ENCODE data around the gene KRTAP4-9. TPM values are rescaled to one million over a fixed set of nuclear protein-coding genes. Genes with fewer than 3 reads are reported as not detected.
"Not testable (repeated sequence)": the region's sequence is repeated elsewhere in the genome, so short reads cannot be mapped to it uniquely, and the experiment has no call there.

KRTAP4-9 gene
- total and polyA plus RNA-seq, 2 donors, result not detected

- not testable (repeated sequence) for DNase-seq (ENCODE audit: low read depth in 6 of 9, low spot score in 9 of 9); H3K36me3 ChIP-seq (ENCODE audit: control insufficient read depth in 2 of 2, insufficient read depth in 2 of 2, low read length in 1 of 2); H3K9me3 ChIP-seq (ENCODE audit: control insufficient read depth in 2 of 2, insufficient read depth in 1 of 2, low read length in 1 of 2); H3K27me3 ChIP-seq (ENCODE audit: control insufficient read depth in 2 of 2, insufficient read depth in 1 of 2, low read length in 1 of 2); H3K4me1 ChIP-seq (ENCODE audit: control insufficient read depth in 2 of 2, insufficient read depth in 2 of 2, low read length in 2 of 2); H3K4me3 ChIP-seq (ENCODE audit: low read length in 2 of 2); H3K27ac ChIP-seq (ENCODE audit: low read depth in 1 of 2, low read length in 1 of 2)
- 68% methylated on average over 4 of the region's 4 CpGs for WGBS
These were observed 16.3 kb upstream of the KRTAP4-9 start for GRCh38 chr17:41088760-41089352.

DNA sequence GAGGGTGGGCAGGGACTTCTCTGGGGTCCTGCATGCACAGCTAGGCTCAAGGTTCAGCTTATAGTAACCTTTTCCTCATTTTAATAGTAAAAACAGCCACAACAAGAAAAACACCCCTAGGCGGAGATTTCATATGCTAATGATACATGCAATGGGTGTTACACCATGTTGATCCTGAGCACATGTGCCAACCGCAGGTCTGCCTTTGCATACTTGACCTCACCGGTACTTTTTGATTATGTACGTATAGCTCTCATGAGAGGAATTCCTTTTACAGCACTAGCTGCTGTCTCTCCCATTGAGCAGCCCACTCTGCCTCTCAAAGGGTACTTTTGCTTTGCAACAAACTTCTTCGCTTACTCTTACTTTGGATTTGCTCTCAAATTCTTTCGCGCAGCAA is 9.1 kb upstream of the KRTAP4-9 start:
- no peak overlapping the region for H3K27ac ChIP-seq (ENCODE audit: low read depth in 1 of 2, low read length in 1 of 2)
- 99% methylated on average over 7 of the region's 7 CpGs for whole genome bisulfite sequencing
- no peaks in the 10 kb centered on the region for H3K36me3 ChIP-seq (ENCODE audit: control insufficient read depth in 2 of 2, insufficient read depth in 2 of 2, low read length in 1 of 2)
- no peaks in the 10 kb centered on the region for H3K27me3 ChIP-seq (ENCODE audit: control insufficient read depth in 2 of 2, insufficient read depth in 1 of 2, low read length in 1 of 2)
- DNase-seq (ENCODE audit: low read depth in 6 of 9, low spot score in 9 of 9), result no peak
- H3K4me1 ChIP-seq (ENCODE audit: control insufficient read depth in 2 of 2, insufficient read depth in 2 of 2, low read length in 2 of 2), result no peaks in the 10 kb centered on the region
- H3K4me3 ChIP-seq (ENCODE audit: low read length in 2 of 2), result no peak overlapping the region
- H3K9me3 ChIP-seq (ENCODE audit: control insufficient read depth in 2 of 2, insufficient read depth in 1 of 2, low read length in 1 of 2), result no peaks in the 10 kb centered on the region

DNA sequence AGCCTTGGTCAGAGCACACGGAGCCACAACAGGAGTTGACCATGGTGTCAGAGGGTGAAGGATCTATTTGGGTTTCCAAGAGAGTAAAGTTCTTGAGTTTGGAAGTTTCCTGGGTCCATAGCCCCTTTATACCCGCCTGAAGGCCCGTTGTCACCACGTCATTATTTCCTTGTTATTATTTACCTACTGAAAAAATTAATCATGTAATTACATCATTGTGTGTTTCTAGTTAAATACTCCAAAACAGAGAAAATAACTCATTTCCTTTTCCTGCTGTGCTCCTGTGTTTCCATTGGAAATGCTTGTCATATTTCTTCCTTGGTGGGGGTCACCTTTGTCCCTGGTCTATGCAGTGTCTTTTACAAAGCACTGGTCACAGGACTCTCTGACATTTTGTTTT is 7.1 kb upstream of the KRTAP4-9 start, which contains the start of gene KRTAP4-8:
KRTAP4-8 (minus strand) TSS at position 101 of the 400 bp plus-strand sequence; CDS start at position 43, 58 bp downstream.
- Histone ChIP-seq H3K27me3 (ENCODE audit: control insufficient read depth in 2 of 2, insufficient read depth in 1 of 2, low read length in 1 of 2) (no peaks in the 10 kb centered on the region), H3K27ac (ENCODE audit: low read depth in 1 of 2, low read length in 1 of 2) (no peak within 1 kb of the TSS), H3K36me3 (ENCODE audit: control insufficient read depth in 2 of 2, insufficient read depth in 2 of 2, low read length in 1 of 2) (no peaks in the 10 kb centered on the region), H3K4me3 (ENCODE audit: low read length in 2 of 2) (no peak within 1 kb of the TSS), H3K4me1 (ENCODE audit: control insufficient read depth in 2 of 2, insufficient read depth in 2 of 2, low read length in 2 of 2) (no peaks in the 10 kb centered on the region), H3K9me3 (ENCODE audit: control insufficient read depth in 2 of 2, insufficient read depth in 1 of 2, low read length in 1 of 2) (no peaks in the 10 kb centered on the region)
- 92% methylated on average over 4 of the region's 4 CpGs for WGBS
- DNase-seq (ENCODE audit: low read depth in 6 of 9, low spot score in 9 of 9), result no peak

DNA sequence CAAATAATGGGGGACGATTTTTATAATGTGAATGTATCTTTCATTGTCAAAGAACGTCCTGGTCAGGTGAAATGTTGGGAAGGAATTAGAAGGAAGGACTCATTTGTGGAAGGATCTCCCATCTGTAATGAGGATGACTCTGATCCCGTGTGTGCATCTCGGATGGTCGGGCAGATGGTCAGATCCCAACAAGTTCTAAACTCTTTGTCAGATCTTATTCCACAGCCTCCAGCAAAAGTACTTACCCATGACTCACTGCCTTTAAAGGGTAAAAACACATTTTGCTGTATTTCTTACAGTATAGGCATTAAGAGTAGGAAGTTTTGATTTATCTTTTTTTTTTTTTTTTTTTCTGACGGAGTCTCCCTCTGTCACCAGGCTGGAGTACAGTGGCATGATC is 6.7 kb upstream of the KRTAP4-9 start:
- DNase-seq (ENCODE audit: low read depth in 6 of 9, low spot score in 9 of 9), result no peak
- Histone ChIP-seq H3K4me3 (ENCODE audit: low read length in 2 of 2) (no peak overlapping the region), H3K9me3 (ENCODE audit: control insufficient read depth in 2 of 2, insufficient read depth in 1 of 2, low read length in 1 of 2) (no peaks in the 10 kb centered on the region), H3K36me3 (ENCODE audit: control insufficient read depth in 2 of 2, insufficient read depth in 2 of 2, low read length in 1 of 2) (no peaks in the 10 kb centered on the region), H3K27me3 (ENCODE audit: control insufficient read depth in 2 of 2, insufficient read depth in 1 of 2, low read length in 1 of 2) (no peaks in the 10 kb centered on the region), H3K27ac (ENCODE audit: low read depth in 1 of 2, low read length in 1 of 2) (no peak overlapping the region), H3K4me1 (ENCODE audit: control insufficient read depth in 2 of 2, insufficient read depth in 2 of 2, low read length in 2 of 2) (no peaks in the 10 kb centered on the region)
- WGBS, result 95% methylated on average over 6 of the region's 6 CpGs

DNA sequence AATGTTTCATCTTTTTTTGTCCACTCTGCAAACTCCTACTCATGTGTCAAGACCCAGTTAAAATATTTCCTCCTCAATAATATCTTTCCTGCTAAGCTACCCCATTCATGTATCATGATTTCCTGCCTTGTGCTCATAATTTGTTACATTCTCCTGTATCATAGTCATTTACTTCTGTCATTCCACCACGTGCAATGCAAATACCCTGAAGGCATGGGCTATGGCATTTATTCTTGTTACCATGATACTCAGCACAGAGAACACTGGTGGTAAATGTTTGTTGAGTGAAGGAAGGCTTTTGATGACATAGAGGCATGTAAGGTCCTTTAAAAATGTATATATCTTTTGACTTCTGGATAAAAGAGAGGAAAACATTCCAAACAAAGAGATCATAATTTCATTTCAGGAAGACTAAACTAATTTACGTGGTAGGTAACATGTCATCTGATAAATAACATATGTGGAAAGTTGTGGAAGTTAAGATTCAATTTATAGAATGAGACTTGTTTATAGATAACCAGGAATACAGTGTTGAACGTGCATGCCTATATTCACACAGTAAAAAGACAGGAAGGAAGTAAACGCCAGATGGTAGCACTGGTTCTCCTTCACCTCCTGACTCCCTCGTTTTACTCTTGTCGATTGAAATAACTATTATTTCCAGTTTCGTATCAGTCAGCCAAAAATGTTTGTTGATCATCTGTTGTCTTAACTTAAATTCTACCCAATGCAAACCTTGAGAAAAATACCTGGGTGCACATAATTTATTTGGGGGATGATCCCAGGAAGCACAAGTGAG is 5.3 kb upstream of the KRTAP4-9 start:
- H3K4me1 ChIP-seq (ENCODE audit: control insufficient read depth in 2 of 2, insufficient read depth in 2 of 2, low read length in 2 of 2); H3K27ac ChIP-seq (ENCODE audit: low read depth in 1 of 2, low read length in 1 of 2); H3K9me3 ChIP-seq (ENCODE audit: control insufficient read depth in 2 of 2, insufficient read depth in 1 of 2, low read length in 1 of 2); H3K36me3 ChIP-seq (ENCODE audit: control insufficient read depth in 2 of 2, insufficient read depth in 2 of 2, low read length in 1 of 2); H3K27me3 ChIP-seq (ENCODE audit: control insufficient read depth in 2 of 2, insufficient read depth in 1 of 2, low read length in 1 of 2); DNase-seq (ENCODE audit: low read depth in 6 of 9, low spot score in 9 of 9); H3K4me3 ChIP-seq (ENCODE audit: low read length in 2 of 2): not testable (repeated sequence)
- 24% methylated on average over 7 of the region's 7 CpGs for WGBS

DNA sequence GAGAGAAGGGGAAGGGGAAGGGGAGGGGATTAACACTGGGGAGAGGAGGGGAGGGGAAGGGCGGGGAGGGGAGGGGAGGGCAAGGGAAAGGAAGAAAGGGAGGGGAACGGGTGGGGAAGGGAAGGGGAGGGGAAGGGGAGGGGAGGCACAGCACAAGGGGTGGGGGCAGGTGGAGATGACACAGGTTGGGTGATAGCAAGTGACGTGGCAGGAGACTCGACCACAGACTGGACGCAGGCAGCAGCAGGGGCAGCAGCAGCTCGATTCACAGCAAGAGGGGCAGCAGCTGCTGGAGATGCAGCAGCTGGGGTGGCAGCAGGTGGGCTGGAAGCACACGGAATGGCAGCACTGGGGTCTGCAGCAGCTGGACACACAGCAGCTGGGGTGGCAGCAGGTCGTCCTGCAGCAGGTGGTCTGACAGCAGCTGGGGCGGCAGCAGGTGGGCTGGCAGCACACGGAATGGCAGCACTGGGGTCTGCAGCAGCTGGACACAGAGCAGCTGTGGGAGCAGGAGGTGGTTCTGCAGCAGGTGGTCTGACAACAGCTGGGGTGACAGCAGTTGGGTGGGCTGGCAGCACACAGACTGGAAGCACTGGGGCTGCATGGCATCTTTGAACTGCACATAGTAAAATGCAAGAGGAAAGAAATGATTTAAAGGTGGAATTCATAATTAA is 3.5 kb upstream of the KRTAP4-9 start, which contains the start of gene KRTAP4-16:
KRTAP4-16 (minus strand) TSS at position 624 of the 674 bp plus-strand sequence; CDS start at position 624, 0 bp downstream.
- DNase-seq (ENCODE audit: low read depth in 6 of 9, low spot score in 9 of 9), result no peak
- Histone ChIP-seq H3K4me3 (ENCODE audit: low read length in 2 of 2) (no peak within 1 kb of the TSS), H3K4me1 (ENCODE audit: control insufficient read depth in 2 of 2, insufficient read depth in 2 of 2, low read length in 2 of 2) (no peaks in the 10 kb centered on the region), H3K36me3 (ENCODE audit: control insufficient read depth in 2 of 2, insufficient read depth in 2 of 2, low read length in 1 of 2) (no peaks in the 10 kb centered on the region), H3K27ac (ENCODE audit: low read depth in 1 of 2, low read length in 1 of 2) (no peak within 1 kb of the TSS), H3K9me3 (ENCODE audit: control insufficient read depth in 2 of 2, insufficient read depth in 1 of 2, low read length in 1 of 2) (no peaks in the 10 kb centered on the region), H3K27me3 (ENCODE audit: control insufficient read depth in 2 of 2, insufficient read depth in 1 of 2, low read length in 1 of 2) (no peaks in the 10 kb centered on the region)
- WGBS, result 74% methylated on average over 10 of the region's 10 CpGs

- Histone ChIP-seq H3K27ac (ENCODE audit: low read depth in 1 of 2, low read length in 1 of 2) (no peak overlapping the region), H3K4me3 (ENCODE audit: low read length in 2 of 2) (no peak overlapping the region), H3K4me1 (ENCODE audit: control insufficient read depth in 2 of 2, insufficient read depth in 2 of 2, low read length in 2 of 2) (no peaks in the 10 kb centered on the region), H3K27me3 (ENCODE audit: control insufficient read depth in 2 of 2, insufficient read depth in 1 of 2, low read length in 1 of 2) (no peaks in the 10 kb centered on the region), H3K36me3 (ENCODE audit: control insufficient read depth in 2 of 2, insufficient read depth in 2 of 2, low read length in 1 of 2) (no peaks in the 10 kb centered on the region), H3K9me3 (ENCODE audit: control insufficient read depth in 2 of 2, insufficient read depth in 1 of 2, low read length in 1 of 2) (no peaks in the 10 kb centered on the region)
- no peak for DNase-seq (ENCODE audit: low read depth in 6 of 9, low spot score in 9 of 9)
- WGBS, result 98% methylated on average over 1 of the region's 1 CpG
These were observed 1.3 kb upstream of the KRTAP4-9 start for GRCh38 chr17:41103896-41104295.

DNA sequence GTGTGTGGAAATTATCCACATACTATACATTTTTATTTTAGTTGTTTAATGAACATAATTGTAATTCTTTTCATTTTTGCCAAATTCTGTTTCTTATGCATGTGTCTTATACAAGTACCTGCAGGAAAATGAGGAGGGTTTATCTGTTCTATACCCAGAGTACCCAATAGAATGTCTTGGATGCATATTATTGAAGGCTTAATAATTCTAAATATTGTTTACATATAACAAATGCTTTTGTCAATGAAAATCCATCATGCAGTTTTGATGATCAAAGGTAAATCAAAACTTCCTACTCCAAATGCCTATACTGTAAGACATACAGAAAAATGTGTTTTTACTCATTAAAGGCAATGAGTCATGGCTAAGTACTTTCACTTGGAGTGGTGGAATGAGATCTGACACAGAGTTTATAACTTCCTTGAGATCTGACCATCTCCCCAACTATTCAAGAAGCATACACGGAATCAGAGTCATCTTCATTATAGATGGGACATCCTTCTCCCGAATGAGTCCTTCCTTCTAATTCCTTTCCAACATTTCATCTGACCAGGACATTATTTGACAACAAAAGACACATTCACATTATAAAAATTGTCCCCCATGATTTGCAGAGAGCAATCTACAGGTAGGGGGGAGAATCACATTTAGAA is 677 bp upstream of the KRTAP4-9 start:
- not testable (repeated sequence) for H3K4me1 ChIP-seq (ENCODE audit: control insufficient read depth in 2 of 2, insufficient read depth in 2 of 2, low read length in 2 of 2); H3K9me3 ChIP-seq (ENCODE audit: control insufficient read depth in 2 of 2, insufficient read depth in 1 of 2, low read length in 1 of 2); H3K4me3 ChIP-seq (ENCODE audit: low read length in 2 of 2); H3K36me3 ChIP-seq (ENCODE audit: control insufficient read depth in 2 of 2, insufficient read depth in 2 of 2, low read length in 1 of 2); H3K27ac ChIP-seq (ENCODE audit: low read depth in 1 of 2, low read length in 1 of 2); DNase-seq (ENCODE audit: low read depth in 6 of 9, low spot score in 9 of 9); H3K27me3 ChIP-seq (ENCODE audit: control insufficient read depth in 2 of 2, insufficient read depth in 1 of 2, low read length in 1 of 2)
- 96% methylated on average over 2 of the region's 2 CpGs for WGBS
